A673 (cell line): Measurements from ENCODE around the gene ITCH. TPM values are rescaled to one million over a fixed set of nuclear protein-coding genes. Genes with fewer than 3 reads are reported as not detected.
"Not testable (repeated sequence)": the region's sequence is repeated elsewhere in the genome, so short reads cannot be mapped to it uniquely, and the experiment has no call there.

Experiments
- BruUV-seq: library from RNA; stranded (reverse); fragments of 400-500 nt; replicated peaks from 2 replicates; lab custom pipeline; 2021; lab: Mats Ljungman, UMichigan
- CTCF ChIA-PET: fragments of 300-600 bp; sonication (Branson Sonifier 250); formaldehyde crosslinking; loops from one replicate; lab custom pipeline; 2022; ENCODE audit warnings: antibody characterized with exemption; lab: Charles Lee
- POLR2A ChIA-PET: fragments of 300-600 bp; sonication (Branson Sonifier 250); formaldehyde crosslinking; loops from one replicate; lab custom pipeline; 2022; ENCODE audit warnings: antibody characterized with exemption; ENCODE audit not compliant: low non-redundant PET; lab: Charles Lee
- DNase-seq: peaks from one replicate; pipeline ENCODE4 v3.0.0-alpha.2; 2015; ENCODE audit warnings: low spot score
- H3K27ac ChIP-seq: fragments of 200-600 bp; sonication (generic); 2 replicates; pipeline ENCODE4 v1.5.1; 2016; ENCODE audit warnings: mixed run types, low read depth, mild to moderate bottlenecking, mixed read lengths, antibody characterized with exemption, low read length; ENCODE audit not compliant: poor library complexity, severe bottlenecking
- H3K27me3 ChIP-seq: fragments of 200-600 bp; sonication (generic); replicated peaks from 2 replicates; pipeline ENCODE4 v1.6.1; 2017; ENCODE audit warnings: mixed run types, low read depth, mild to moderate bottlenecking, mixed read lengths, antibody characterized with exemption, low read length; ENCODE audit not compliant: insufficient read depth, poor library complexity
- H3K36me3 ChIP-seq: fragments of 200-600 bp; sonication (generic); 2 replicates; pipeline ENCODE4 v1.6.1; 2016; ENCODE audit warnings: mixed run types, mild to moderate bottlenecking, mixed read lengths, antibody characterized with exemption, low read length; ENCODE audit not compliant: insufficient read depth, poor library complexity, severe bottlenecking
- H3K4me1 ChIP-seq: fragments of 200-600 bp; sonication (generic); 2 replicates; pipeline ENCODE4 v1.6.1; 2017; ENCODE audit warnings: mixed run types, mild to moderate bottlenecking, mixed read lengths, antibody characterized with exemption, low read length; ENCODE audit not compliant: insufficient read depth, poor library complexity, severe bottlenecking
- H3K4me3 ChIP-seq: fragments of 200-600 bp; sonication (generic); 2 replicates; pipeline ENCODE4 v1.5.1; 2016; ENCODE audit warnings: low read depth, mixed run types, mild to moderate bottlenecking, mixed read lengths, low read length; ENCODE audit not compliant: poor library complexity, severe bottlenecking
- H3K9me3 ChIP-seq: fragments of 200-600 bp; sonication (generic); 2 replicates; pipeline ENCODE4 v1.6.1; 2016; ENCODE audit warnings: mixed run types, low read depth, mild to moderate bottlenecking, mixed read lengths, antibody characterized with exemption, low read length; ENCODE audit not compliant: poor library complexity, severe bottlenecking
- CTCF ChIP-seq: fragments of 300-800, 200-600 bp; sonication (generic); conservative IDR thresholded peaks from 2 replicates; pipeline ENCODE4 v1.5.1; 2017; ENCODE audit warnings: low read depth, mild to moderate bottlenecking, antibody characterized with exemption, low read length, moderate library complexity, mixed read lengths
- EZH2 ChIP-seq: fragments of 200-600 bp; sonication (generic); IDR thresholded peaks from 2 replicates; pipeline ENCODE4 v1.6.1; 2017; ENCODE audit warnings: borderline replicate concordance, low read depth, mild to moderate bottlenecking, mixed read lengths, antibody characterized with exemption, low read length; ENCODE audit not compliant: poor library complexity, severe bottlenecking
- intact Hi-C: fragments of 100-400 bp; cut with micrococcal nuclease; formaldehyde crosslinking; loops from one replicate; pipeline ENCODE4 v1.10.0; 2022; ENCODE audit not compliant: unreplicated experiment
- total RNA-seq: library from RNA; stranded (reverse); gene quantifications from 2 replicates; pipeline ENCODE4 v1.2.3, GENCODE V29; 2021

Gene ITCH
- total RNA-seq, 1 experiment from 2014 or later, result 56.2 TPM

DNA sequence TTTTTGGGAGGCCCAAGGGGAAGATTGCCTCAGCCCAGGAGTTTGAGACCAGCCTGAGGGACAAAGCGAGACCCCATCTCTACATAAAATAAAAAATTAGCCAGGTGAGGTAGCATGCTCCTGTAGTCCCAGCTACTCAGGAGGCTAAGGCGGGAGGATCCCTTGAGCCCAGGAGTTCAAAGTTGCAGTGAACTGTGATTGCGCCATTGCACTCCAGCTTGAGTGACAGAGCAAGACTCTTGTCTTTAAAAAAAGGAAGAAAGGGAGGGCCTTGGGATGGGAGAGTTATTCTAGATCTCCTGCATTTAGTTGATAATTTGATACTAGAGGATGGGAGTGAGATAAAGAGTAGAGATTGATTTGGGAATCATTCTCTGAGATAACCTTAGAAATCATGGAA lies 68.1 kb downstream of the ITCH start:
- intact Hi-C loops, result no loop called here
- H3K9me3 ChIP-seq, result no peaks in the 10 kb centered on the region
- no peak for DNase-seq
- no peak for TF ChIP-seq EZH2
- TF ChIP-seq CTCF, result no peak
- H3K4me3 ChIP-seq, result no peak overlapping the region
- no peak overlapping the region for H3K27ac ChIP-seq
- CTCF ChIA-PET, result no interaction called here
- no peaks in the 10 kb centered on the region for H3K27me3 ChIP-seq
- no TSS peak for BruUV-seq
- H3K36me3 ChIP-seq, result peaks cover 8% of the 10 kb centered on the region
- POLR2A ChIA-PET, result no interaction called here
- peaks cover 5% of the 10 kb centered on the region for H3K4me1 ChIP-seq

GRCh38 chr20:34432663-34433062 lies 69.6 kb downstream of the ITCH start:
- H3K27ac ChIP-seq, H3K9me3 ChIP-seq, intact Hi-C loops, CTCF ChIA-PET, H3K36me3 ChIP-seq, BruUV-seq, H3K4me3 ChIP-seq, H3K4me1 ChIP-seq, POLR2A ChIA-PET, DNase-seq, H3K27me3 ChIP-seq: not testable (repeated sequence)

GRCh38 chr20:34433391-34433790 lies 70.3 kb downstream of the ITCH start:
- Histone ChIP-seq H3K27ac (no peak overlapping the region), H3K36me3 (peaks cover 10% of the 10 kb centered on the region), H3K4me3 (no peak overlapping the region), H3K27me3 (no peaks in the 10 kb centered on the region), H3K9me3 (no peaks in the 10 kb centered on the region), H3K4me1 (peaks cover 5% of the 10 kb centered on the region)
- no TSS peak for BruUV-seq
- ChIA-PET CTCF (no interaction called here), POLR2A (no interaction called here)
- TF ChIP-seq EZH2 (no peak), CTCF (no peak)
- no peak for DNase-seq
- intact Hi-C loops, result no loop called here

- CTCF ChIA-PET, result no interaction called here
- TF ChIP-seq CTCF (no peak), EZH2 (no peak)
- no peak overlapping the region for H3K4me3 ChIP-seq
- intact Hi-C loops, result no loop called here
- no peak overlapping the region for H3K27ac ChIP-seq
- H3K36me3 ChIP-seq, result peaks cover 22% of the 10 kb centered on the region
- peaks cover 5% of the 10 kb centered on the region for H3K4me1 ChIP-seq
- no peak for DNase-seq
- no peaks in the 10 kb centered on the region for H3K9me3 ChIP-seq
- POLR2A ChIA-PET, result no interaction called here
- BruUV-seq, result no TSS peak
- no peaks in the 10 kb centered on the region for H3K27me3 ChIP-seq
Measured at GRCh38 chr20:34435589-34435988, 72.5 kb downstream of the ITCH start.
